Nephron (organoid): ENCODE results near the gene RSU1.

Experiments
- H3K27ac Mint-ChIP-seq, 3 experiments: 2 replicates each; pipeline ENCODE4 v1.8.0; 2020; ENCODE audit warnings: mixed read lengths in 3 of 3, mild to moderate bottlenecking in 2 of 3, moderate library complexity in 1 of 3
- H3K27me3 Mint-ChIP-seq: 2 replicates; pipeline ENCODE4 v1.8.0; 2021; ENCODE audit warnings: low read depth, mild to moderate bottlenecking, moderate library complexity, mixed read lengths
- H3K36me3 Mint-ChIP-seq: 2 replicates; pipeline ENCODE4 v1.8.0; 2020; ENCODE audit warnings: low read depth, mixed read lengths
- H3K4me1 Mint-ChIP-seq: 2 replicates; pipeline ENCODE4 v1.8.0; 2020; ENCODE audit warnings: mixed read lengths
- H3K4me3 Mint-ChIP-seq, 3 experiments: 2 replicates each; pipeline ENCODE4 v1.8.0; 2020; ENCODE audit warnings: mild to moderate bottlenecking in 3 of 3, mixed read lengths in 3 of 3, moderate library complexity in 2 of 3
- H3K9me3 Mint-ChIP-seq: 2 replicates; pipeline ENCODE4 v1.8.0; 2020; ENCODE audit warnings: mixed read lengths
- TF ChIP-seq, protein P1 (sequence below), 3 experiments: fragments of 200-600 bp; sonication (generic); IDR thresholded peaks; one replicate each; pipeline ENCODE4 v1.5.0; 2021; ENCODE audit warnings: antibody characterized with exemption in 3 of 3; ENCODE audit not compliant: unreplicated experiment in 3 of 3

Gene RSU1

DNA sequence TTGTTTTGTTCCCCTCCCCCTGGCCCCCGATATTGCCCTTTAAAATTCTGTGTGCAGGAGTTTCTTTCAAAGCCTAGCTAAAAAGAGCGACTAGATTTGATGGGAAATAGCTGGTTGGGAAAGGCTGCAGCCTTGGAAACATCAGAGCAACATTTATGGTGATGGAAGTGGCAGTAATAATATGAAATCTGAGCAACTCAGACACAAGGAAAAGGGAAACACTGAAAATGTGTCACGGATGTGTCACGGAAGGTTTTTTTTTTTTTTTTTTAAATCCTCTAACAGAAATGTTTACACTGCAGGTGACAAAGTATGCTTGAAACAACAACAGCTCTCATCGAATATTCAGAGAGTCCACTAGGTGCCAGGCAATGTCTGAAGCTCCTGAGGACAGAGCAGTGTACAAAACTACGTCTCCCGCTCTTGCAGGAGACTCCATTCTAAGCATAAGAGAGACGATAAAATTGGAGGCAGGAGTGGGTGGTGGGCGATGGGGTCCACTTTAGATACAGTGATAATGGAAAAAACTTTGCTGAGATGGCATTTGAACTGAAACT is 143.0 kb downstream of the RSU1 start:
- no peak overlapping the region for H3K4me3 Mint-ChIP-seq
- no peaks in the 10 kb centered on the region for H3K4me1 Mint-ChIP-seq
- no peak overlapping the region for H3K27ac Mint-ChIP-seq
- H3K9me3 Mint-ChIP-seq = peaks cover 3% of the 10 kb centered on the region
- H3K27me3 Mint-ChIP-seq = no peaks in the 10 kb centered on the region
- H3K36me3 Mint-ChIP-seq = peaks cover 14% of the 10 kb centered on the region
- TF ChIP-seq, protein P1, sequence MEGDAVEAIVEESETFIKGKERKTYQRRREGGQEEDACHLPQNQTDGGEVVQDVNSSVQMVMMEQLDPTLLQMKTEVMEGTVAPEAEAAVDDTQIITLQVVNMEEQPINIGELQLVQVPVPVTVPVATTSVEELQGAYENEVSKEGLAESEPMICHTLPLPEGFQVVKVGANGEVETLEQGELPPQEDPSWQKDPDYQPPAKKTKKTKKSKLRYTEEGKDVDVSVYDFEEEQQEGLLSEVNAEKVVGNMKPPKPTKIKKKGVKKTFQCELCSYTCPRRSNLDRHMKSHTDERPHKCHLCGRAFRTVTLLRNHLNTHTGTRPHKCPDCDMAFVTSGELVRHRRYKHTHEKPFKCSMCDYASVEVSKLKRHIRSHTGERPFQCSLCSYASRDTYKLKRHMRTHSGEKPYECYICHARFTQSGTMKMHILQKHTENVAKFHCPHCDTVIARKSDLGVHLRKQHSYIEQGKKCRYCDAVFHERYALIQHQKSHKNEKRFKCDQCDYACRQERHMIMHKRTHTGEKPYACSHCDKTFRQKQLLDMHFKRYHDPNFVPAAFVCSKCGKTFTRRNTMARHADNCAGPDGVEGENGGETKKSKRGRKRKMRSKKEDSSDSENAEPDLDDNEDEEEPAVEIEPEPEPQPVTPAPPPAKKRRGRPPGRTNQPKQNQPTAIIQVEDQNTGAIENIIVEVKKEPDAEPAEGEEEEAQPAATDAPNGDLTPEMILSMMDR (IDR thresholded peaks at IDR 0.05; ENCODE audit: unreplicated experiment in 3 of 3) = no peak

DNA sequence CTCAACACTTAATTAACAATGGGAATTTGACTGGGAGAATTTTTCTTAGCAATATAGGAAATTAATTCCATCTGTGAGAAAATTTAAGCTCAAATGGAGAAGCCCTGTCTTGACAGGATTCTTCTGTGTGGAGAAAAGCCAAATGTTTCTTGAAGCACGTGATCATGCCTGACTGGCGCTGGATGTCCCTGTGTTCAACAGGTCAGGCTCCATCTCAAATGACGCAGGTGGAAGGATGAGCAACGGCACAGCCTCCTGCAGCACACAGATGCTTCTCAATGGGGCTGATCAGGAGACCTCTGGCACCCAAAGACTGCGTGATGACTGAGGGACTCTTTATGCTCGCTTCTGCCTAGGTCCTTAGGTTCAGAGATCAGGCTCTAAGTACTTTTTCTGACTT is 143.8 kb downstream of the RSU1 start:
- no peaks in the 10 kb centered on the region for H3K27me3 Mint-ChIP-seq
- no peaks in the 10 kb centered on the region for H3K4me1 Mint-ChIP-seq
- no peak overlapping the region for H3K27ac Mint-ChIP-seq
- TF ChIP-seq, protein P1 (IDR thresholded peaks at IDR 0.05; ENCODE audit: unreplicated experiment in 3 of 3) = no peak
- H3K36me3 Mint-ChIP-seq = peaks cover 14% of the 10 kb centered on the region
- H3K4me3 Mint-ChIP-seq = no peak overlapping the region
- peaks cover 3% of the 10 kb centered on the region for H3K9me3 Mint-ChIP-seq

DNA sequence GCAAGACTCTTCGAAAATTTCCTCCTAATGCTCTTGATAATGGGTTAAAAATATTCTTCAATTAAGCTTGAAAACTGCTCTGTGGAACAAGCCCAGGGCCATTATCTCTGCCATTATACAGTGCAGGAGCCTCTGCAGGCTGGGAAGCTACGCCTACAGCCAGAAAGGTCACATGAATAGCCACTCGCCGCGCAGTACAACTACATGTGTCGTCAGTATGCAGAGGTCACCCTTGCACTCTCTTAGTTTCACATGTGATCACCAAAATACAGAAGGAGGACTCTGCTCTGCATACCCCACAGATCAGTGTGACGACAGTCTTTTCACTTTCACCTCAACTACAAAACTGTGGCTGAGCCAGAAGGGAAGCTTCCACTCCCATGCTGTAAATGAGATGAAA is 153.8 kb downstream of the RSU1 start:
- H3K27ac Mint-ChIP-seq = no peak overlapping the region
- no peaks in the 10 kb centered on the region for H3K27me3 Mint-ChIP-seq
- H3K4me1 Mint-ChIP-seq = no peaks in the 10 kb centered on the region
- TF ChIP-seq, protein P1 (IDR thresholded peaks at IDR 0.05; ENCODE audit: unreplicated experiment in 3 of 3) = no peak
- no peaks in the 10 kb centered on the region for H3K36me3 Mint-ChIP-seq
- H3K9me3 Mint-ChIP-seq = no peaks in the 10 kb centered on the region
- H3K4me3 Mint-ChIP-seq = no peak overlapping the region

DNA sequence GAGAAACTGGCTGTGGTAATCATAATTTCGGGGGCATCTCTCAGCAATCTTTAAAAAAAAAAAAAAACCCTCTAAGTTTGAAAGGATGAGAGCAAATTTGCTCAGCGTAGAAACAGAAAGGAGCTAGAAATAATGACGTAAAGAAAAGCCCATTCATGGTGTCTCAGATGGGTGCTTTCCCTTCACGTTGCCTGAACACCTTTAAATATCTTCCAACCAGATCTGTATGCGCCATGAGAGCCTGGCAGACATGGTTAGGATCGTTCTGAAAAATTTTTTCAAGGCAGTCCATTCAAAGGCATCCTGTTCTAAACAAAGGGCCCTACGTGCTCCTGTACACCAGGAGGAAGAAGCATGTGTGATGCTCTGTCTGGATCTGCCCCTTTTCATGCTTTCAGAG is 154.3 kb downstream of the RSU1 start:
- H3K4me1 Mint-ChIP-seq = no peaks in the 10 kb centered on the region
- H3K27ac Mint-ChIP-seq = no peak overlapping the region
- H3K36me3 Mint-ChIP-seq = no peaks in the 10 kb centered on the region
- no peak overlapping the region for H3K4me3 Mint-ChIP-seq
- TF ChIP-seq, protein P1 (IDR thresholded peaks at IDR 0.05; ENCODE audit: unreplicated experiment in 3 of 3) = no peak
- no peaks in the 10 kb centered on the region for H3K9me3 Mint-ChIP-seq
- no peaks in the 10 kb centered on the region for H3K27me3 Mint-ChIP-seq

DNA sequence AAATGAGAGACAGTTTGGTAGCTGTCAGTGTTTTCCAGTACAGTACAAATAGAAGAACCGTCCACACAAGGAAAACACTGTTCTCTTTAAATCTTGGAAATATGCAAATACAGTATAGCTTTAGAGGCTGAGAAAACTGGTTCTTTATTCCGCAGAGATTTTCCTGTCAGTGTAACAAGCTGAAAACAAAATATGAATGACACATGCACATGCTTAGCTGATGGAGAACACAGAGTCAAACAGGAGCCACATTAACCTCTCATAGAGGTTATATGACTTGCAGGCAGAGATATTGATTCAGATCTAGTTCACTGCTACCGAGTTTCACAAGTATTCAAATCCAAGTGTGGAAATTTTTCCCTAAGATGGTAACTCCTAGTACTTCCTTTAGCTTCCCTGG is 160.3 kb downstream of the RSU1 start:
- TF ChIP-seq, protein P1 (IDR thresholded peaks at IDR 0.05; ENCODE audit: unreplicated experiment in 3 of 3) = no peak
- Mint-ChIP-seq H3K27ac (no peak overlapping the region), H3K36me3 (no peaks in the 10 kb centered on the region), H3K27me3 (no peaks in the 10 kb centered on the region), H3K4me3 (no peak overlapping the region), H3K4me1 (no peaks in the 10 kb centered on the region), H3K9me3 (no peaks in the 10 kb centered on the region)

DNA sequence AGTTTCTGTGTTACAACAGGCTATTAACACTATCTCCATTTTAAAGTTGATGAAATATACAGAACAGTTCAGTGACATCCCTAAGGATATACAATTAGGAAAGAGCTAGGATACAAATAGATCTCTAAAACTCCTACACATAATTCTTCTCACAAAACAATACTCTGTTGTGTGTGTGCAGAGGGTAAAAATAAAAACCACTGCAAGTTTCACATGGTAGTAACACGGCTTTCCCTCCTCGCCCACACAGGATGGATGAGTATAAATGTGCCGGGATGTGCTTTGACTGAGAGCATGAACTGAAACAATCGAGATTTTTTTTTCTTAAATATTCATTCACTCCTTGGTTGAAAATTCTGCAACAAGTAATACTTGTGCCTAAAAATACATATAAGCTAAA is 164.0 kb downstream of the RSU1 start:
- Mint-ChIP-seq H3K9me3 (no peaks in the 10 kb centered on the region), H3K36me3 (no peaks in the 10 kb centered on the region), H3K27ac (no peak overlapping the region), H3K27me3 (no peaks in the 10 kb centered on the region), H3K4me3 (no peak overlapping the region), H3K4me1 (no peaks in the 10 kb centered on the region)
- TF ChIP-seq, protein P1 (IDR thresholded peaks at IDR 0.05; ENCODE audit: unreplicated experiment in 3 of 3) = no peak
